K562 (cell line): ENCODE data around the gene HRAS. TPM values are rescaled to one million over a fixed set of nuclear protein-coding genes. Genes with fewer than 3 reads are reported as not detected.

Source experiments
- ATAC-seq: fragments of 200-7000 bp; cut with Tn5 transposase; 3 replicates; pipeline ENCODE4 v1.9.1; 2020; ENCODE audit warnings: moderate library complexity
- BruUV-seq: library from RNA; stranded (reverse); fragments of 400-500 nt; replicated peaks from 2 replicates; lab custom pipeline; 2021; lab: Mats Ljungman, UMichigan
- CTCF ChIA-PET: fragments of 300-600 bp; formaldehyde crosslinking; extraction: SDS; loops from one replicate; lab custom pipeline; 2021; ENCODE audit warnings: low intra/inter-chr PET ratio; lab: Yijun Ruan, JAX
- POLR2A ChIA-PET: fragments of 300-600, 350-650 bp; sonication (Branson Sonifier 250); formaldehyde crosslinking; extraction: SDS; loops from one replicate; lab custom pipeline; 2021; ENCODE audit warnings: antibody characterized with exemption, inconsistent platforms; lab: Yijun Ruan, JAX
- DNase-seq, 4 experiments: peaks; one replicate each; pipeline versions ENCODE4 v3.0.0 to v3.0.0-alpha.2; 2011 to 2018; ENCODE audit warnings: low spot score in 3 of 4, mixed read lengths in 3 of 4; ENCODE audit errors: extremely low read depth in 1 of 4
- FAIRE-seq: peaks from 2 replicates; lab custom pipeline; 2011; peaks lifted over from hg19 to GRCh38; lab: Jason Lieb, UNC
- H2AFZ ChIP-seq: 2 replicates; pipeline ENCODE4 v1.6.0; 2011; ENCODE audit warnings: low read depth, low read length, control low read depth, inconsistent platforms
- H3K27ac ChIP-seq: fragments of 200-600 bp; 3 replicates; pipeline ENCODE4 v1.8.0; 2011; ENCODE audit warnings: low read depth, mild to moderate bottlenecking, control low read depth, inconsistent platforms, low read length, moderate library complexity, mixed read lengths; ENCODE audit errors: extremely low read depth
- H3K27me3 ChIP-seq, 2 experiments: fragments of 300-600 bp in 1 of 2; 2 replicates in 1 of 2; 3 replicates in 1 of 2; pipeline versions ENCODE4 v1.6.0 to v1.8.0; 2011; ENCODE audit warnings: inconsistent platforms in 2 of 2, low read length in 2 of 2, mild to moderate bottlenecking in 1 of 2, mixed read lengths in 1 of 2, moderate library complexity in 1 of 2; ENCODE audit not compliant: control insufficient read depth in 2 of 2, insufficient read depth in 2 of 2
- H3K36me3 ChIP-seq: fragments of 300-600 bp; 3 replicates; pipeline ENCODE4 v1.8.0; 2011; ENCODE audit warnings: mild to moderate bottlenecking, low read length, inconsistent platforms; ENCODE audit not compliant: control insufficient read depth, insufficient read depth
- H3K4me1 ChIP-seq, 2 experiments: fragments of 200-600 bp in 1 of 2; replicated peaks in 1 of 2; 2 replicates in 1 of 2; 3 replicates in 1 of 2; pipeline versions ENCODE4 v1.5.1 to v1.8.0; 2011; ENCODE audit warnings: inconsistent platforms in 2 of 2, low read length in 2 of 2, mild to moderate bottlenecking in 1 of 2, mixed read lengths in 1 of 2, moderate library complexity in 1 of 2; ENCODE audit not compliant: control insufficient read depth in 2 of 2, insufficient read depth in 2 of 2
- H3K4me2 ChIP-seq: 2 replicates; pipeline ENCODE4 v1.6.1; 2011; ENCODE audit warnings: low read length, control low read depth, inconsistent platforms, mixed read lengths; ENCODE audit not compliant: insufficient read depth
- H3K4me3 ChIP-seq: fragments of 200-600 bp; sonication (generic), shearing (Covaris generic); 2 replicates; pipeline ENCODE4 v1.5.1; 2016; ENCODE audit warnings: control low read depth, inconsistent platforms
- H3K79me2 ChIP-seq: fragments of 200-600 bp; 3 replicates; pipeline ENCODE4 v1.8.0; 2011; ENCODE audit warnings: low read length, inconsistent platforms; ENCODE audit not compliant: control insufficient read depth, insufficient read depth
- H3K9ac ChIP-seq, 2 experiments: 2 replicates each; pipeline versions ENCODE4 v1.6.0 to v1.6.1; 2011; ENCODE audit warnings: low read depth in 2 of 2, low read length in 2 of 2, control low read depth in 1 of 2, inconsistent platforms in 1 of 2, mild to moderate bottlenecking in 1 of 2, mixed read lengths in 1 of 2; ENCODE audit not compliant: insufficient read depth in 1 of 2
- H3K9me1 ChIP-seq: one replicate; pipeline ENCODE4 v1.6.0; 2011; ENCODE audit warnings: inconsistent platforms, mild to moderate bottlenecking, low read length, moderate library complexity; ENCODE audit not compliant: control insufficient read depth, insufficient read depth
- H3K9me3 ChIP-seq: replicated peaks from 2 replicates; pipeline ENCODE4 v1.5.1; 2011; ENCODE audit warnings: low read depth, low read length, inconsistent platforms; ENCODE audit not compliant: control insufficient read depth, insufficient read depth
- H4K20me1 ChIP-seq: replicated peaks from 2 replicates; pipeline ENCODE4 v1.6.1; 2011; ENCODE audit warnings: low read length, inconsistent platforms, mixed read lengths; ENCODE audit not compliant: control insufficient read depth, insufficient read depth
- CEBPB ChIP-seq: fragments of 450-650 bp; IDR thresholded peaks from 2 replicates; pipeline ENCODE4 v1.6.1; 2016; ENCODE audit warnings: missing genetic modification characterization, missing compliant biosample characterization
- CEBPG ChIP-seq, 3 experiments: fragments of 200-800 bp in 1 of 3; sonication (Bioruptor generic) in 1 of 3; sonication (generic) in 1 of 3; formaldehyde crosslinking in 1 of 3; IDR thresholded peaks in 2 of 3; conservative IDR thresholded peaks in 1 of 3; 2 replicates each; pipeline versions ENCODE4 v1.6.1 to v1.8.0; 2016 to 2022; ENCODE audit warnings: missing compliant biosample characterization in 2 of 3, missing genetic modification characterization in 2 of 3, mild to moderate bottlenecking in 1 of 3, missing genetic modification reagents in 1 of 3
- IRF9 ChIP-seq: fragments of 450-650 bp; IDR thresholded peaks from 2 replicates; pipeline ENCODE4 v1.6.1; 2016; ENCODE audit warnings: missing biosample characterization, missing genetic modification characterization
- NR4A1 ChIP-seq, 2 experiments: fragments of 250-450 bp in 1 of 2; fragments of 450-650 bp in 1 of 2; sonication (Bioruptor Pico) in 1 of 2; IDR thresholded peaks; 2 replicates each; pipeline versions ENCODE4 v1.4.0 to v1.6.1; 2016 to 2020; ENCODE audit warnings: mild to moderate bottlenecking in 2 of 2, missing compliant biosample characterization in 1 of 2, missing genetic modification characterization in 1 of 2, moderate library complexity in 1 of 2
- TBP ChIP-seq: optimal IDR thresholded peaks from 2 replicates; pipeline ENCODE3; 2011; ENCODE audit warnings: low read depth, low read length, improper control_type of control experiment
- WGBS: fragments of 100-300 bp; shearing (Covaris generic); methylation state at CpG from one replicate; pipeline ENCODE4 v1.1.6; 2016; ENCODE audit warnings: low coverage, mixed read lengths; ENCODE audit not compliant: insufficient coverage; ENCODE audit errors: missing lambda C conversion rate; 5-methylcytosine and 5-hydroxymethylcytosine counted together
- in situ Hi-C: fragments of 300-500 bp; cut with MboI; formaldehyde crosslinking; loops from 4 replicates; pipeline ENCODE4 v1.15.0; 2018; ENCODE audit warnings: inconsistent platforms, mixed read lengths
- intact Hi-C: fragments of 100-400 bp; cut with micrococcal nuclease; formaldehyde crosslinking; loops from 2 replicates; pipeline ENCODE4 v1.14.2; 2022
- polyA plus RNA-seq, 8 experiments: library from polyadenylated mRNA; depleted of rRNA in 4 of 8; stranded (reverse) in 5 of 8; unstranded in 3 of 8; fragments of >200 nt; fragmentation: Nextera tagmentation in 2 of 8; fragmentation: Illumina TruSeq in 1 of 8; extraction: Ambion mirVana in 2 of 8; extraction: Trizol in 1 of 8; gene quantifications; 2 replicates each; pipeline versions ENCODE4 v1.2.1 to v1.2.3, GENCODE V29; 2011 to 2014; ENCODE audit warnings: inconsistent platforms in 1 of 8, missing spikeins in 1 of 8
- total RNA-seq, 7 experiments: library from RNA; depleted of rRNA in 6 of 7; stranded (reverse); fragments of >200 nt in 6 of 7; fragmentation: Illumina TruSeq in 2 of 7; extraction: Trizol in 2 of 7; gene quantifications; 2 replicates each; pipeline versions ENCODE4 v1.2.1 to v1.2.3, GENCODE V29; 2011 to 2021; ENCODE audit warnings: low replicate concordance in 1 of 7

HRAS gene
- total and polyA plus RNA-seq, 9 of the 15 experiments (the other 6 are each of a cell fraction or from before 2014, with no cell fraction given), result 2.8 to 73.5 (median 29.6) TPM

- TF ChIP-seq IRF9 (tag), result no peak
- no peak for TF ChIP-seq TBP
Measured at GRCh38 chr11:515131-515530, 20.2 kb downstream of the HRAS start (continued).

GRCh38 chr11:514606-515005, 20.8 kb downstream of the HRAS start:
- no peaks in the 10 kb centered on the region for H3K79me2 ChIP-seq
- TF ChIP-seq CEBPB (tag) (peak; percentile 69), NR4A1 (CRISPR knock-in tag; IDR thresholded peaks at IDR 0.05) (no peak), NR4A1 (tag; IDR thresholded peaks at IDR 0.05) (no peak), CEBPG (CRISPR knock-in tag; IDR thresholded peaks at IDR 0.05) (no peak), CEBPG (tag; conservative IDR thresholded peaks at IDR 0.05 in 1 of 2, IDR thresholded peaks at IDR 0.05 in 1 of 2) (0 out of 4 replicates have a peak, but pooled peaks of 1 of the 2 experiments have one; percentile 19)
- no peaks in the 10 kb centered on the region for H3K9me1 ChIP-seq
- DNase-seq (no peak), ATAC-seq (no peak), FAIRE-seq (no peak)
- ChIA-PET CTCF (no interaction called here), POLR2A (no interaction called here)
- H3K4me2 ChIP-seq, result no peak overlapping the region
- H3K27me3 ChIP-seq, result no peaks in the 10 kb centered on the region
- no peak overlapping the region for H2AFZ ChIP-seq
- H3K4me1 ChIP-seq, result peaks cover 0 to 12% of the 10 kb centered on the region in 2 experiments; a peak in 3 of 5 replicates
- peaks cover 34% of the 10 kb centered on the region; the same call in 2 of the 3 replicates for H3K36me3 ChIP-seq
- 93% methylated on average over 10 of the region's 10 CpGs for WGBS
- H3K9ac ChIP-seq, result no peak overlapping the region
- H3K9me3 ChIP-seq, result peaks cover 4% of the 10 kb centered on the region
- H4K20me1 ChIP-seq, result no peaks in the 10 kb centered on the region
- in situ Hi-C loops (loop anchor here (5.0 kb wide), 1 partner anchor 317 kb away; a partner anchor contains a TSS), intact Hi-C loops (loop anchor here (5.0 kb wide), 1 partner anchor 72 kb away; the partner anchor contains the start of gene ANO9)
- no TSS peak for BruUV-seq
- no peak overlapping the region for H3K27ac ChIP-seq
- no peak overlapping the region for H3K4me3 ChIP-seq
